Fibroblast of mammary gland (primary cell): ENCODE measurements around the gene PCBP2.

Source experiments
- DNase-seq: peaks from one replicate; pipeline ENCODE4 v3.0.0-alpha.2; 2010; ENCODE audit warnings: low read depth
- H3K4me3 ChIP-seq: 2 replicates; pipeline ENCODE4 v1.5.1; 2011; ENCODE audit warnings: low read depth, mild to moderate bottlenecking, low read length, moderate library complexity; ENCODE audit not compliant: control insufficient read depth
- TF ChIP-seq, protein P1 (sequence below): conservative IDR thresholded peaks from 2 replicates; pipeline ENCODE4 v1.5.1; 2011; ENCODE audit warnings: low read depth, low read length, inconsistent platforms; ENCODE audit not compliant: control insufficient read depth, insufficient read depth

PCBP2 gene

DNA sequence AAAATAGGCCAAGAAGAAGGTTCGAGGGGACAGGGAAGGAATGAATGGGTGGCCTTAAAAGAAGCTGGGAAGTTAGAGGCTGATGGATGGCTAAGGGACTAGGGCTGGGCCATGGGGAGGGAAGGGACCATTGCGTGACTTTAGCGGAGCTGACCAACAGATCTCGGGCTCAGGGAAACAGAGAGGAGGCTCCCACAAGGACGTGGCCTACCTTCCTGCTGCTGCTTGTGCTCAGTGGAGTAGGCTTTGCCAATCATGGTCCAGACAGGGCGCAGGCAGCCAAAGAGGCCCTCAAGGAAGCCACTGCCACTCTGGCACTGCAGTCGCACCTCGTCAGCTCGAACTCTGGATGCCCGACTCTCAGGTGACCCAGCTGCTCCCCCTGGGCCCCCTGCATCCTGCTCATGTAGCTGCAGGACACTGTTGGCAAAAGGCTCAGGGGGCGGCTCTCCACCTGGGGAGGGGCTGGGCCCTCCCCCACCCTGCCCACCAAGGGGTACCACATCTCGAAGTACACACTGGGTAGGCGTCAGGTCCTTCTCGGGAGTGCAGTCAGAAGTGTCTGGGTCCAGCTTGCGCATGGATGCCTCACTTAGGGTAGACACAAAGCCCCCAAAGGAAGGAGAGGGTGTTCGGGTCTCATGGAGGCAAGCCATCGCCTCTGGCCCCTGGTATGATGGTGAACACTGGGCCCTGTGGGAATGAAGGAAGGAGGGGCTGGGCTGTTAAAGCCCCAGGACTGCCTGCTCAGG lies 35.0 kb downstream of the PCBP2 start:
- H3K4me3 ChIP-seq: no peak overlapping the region
- no peak for DNase-seq
- TF ChIP-seq, protein P1, sequence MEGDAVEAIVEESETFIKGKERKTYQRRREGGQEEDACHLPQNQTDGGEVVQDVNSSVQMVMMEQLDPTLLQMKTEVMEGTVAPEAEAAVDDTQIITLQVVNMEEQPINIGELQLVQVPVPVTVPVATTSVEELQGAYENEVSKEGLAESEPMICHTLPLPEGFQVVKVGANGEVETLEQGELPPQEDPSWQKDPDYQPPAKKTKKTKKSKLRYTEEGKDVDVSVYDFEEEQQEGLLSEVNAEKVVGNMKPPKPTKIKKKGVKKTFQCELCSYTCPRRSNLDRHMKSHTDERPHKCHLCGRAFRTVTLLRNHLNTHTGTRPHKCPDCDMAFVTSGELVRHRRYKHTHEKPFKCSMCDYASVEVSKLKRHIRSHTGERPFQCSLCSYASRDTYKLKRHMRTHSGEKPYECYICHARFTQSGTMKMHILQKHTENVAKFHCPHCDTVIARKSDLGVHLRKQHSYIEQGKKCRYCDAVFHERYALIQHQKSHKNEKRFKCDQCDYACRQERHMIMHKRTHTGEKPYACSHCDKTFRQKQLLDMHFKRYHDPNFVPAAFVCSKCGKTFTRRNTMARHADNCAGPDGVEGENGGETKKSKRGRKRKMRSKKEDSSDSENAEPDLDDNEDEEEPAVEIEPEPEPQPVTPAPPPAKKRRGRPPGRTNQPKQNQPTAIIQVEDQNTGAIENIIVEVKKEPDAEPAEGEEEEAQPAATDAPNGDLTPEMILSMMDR: no peak

DNA sequence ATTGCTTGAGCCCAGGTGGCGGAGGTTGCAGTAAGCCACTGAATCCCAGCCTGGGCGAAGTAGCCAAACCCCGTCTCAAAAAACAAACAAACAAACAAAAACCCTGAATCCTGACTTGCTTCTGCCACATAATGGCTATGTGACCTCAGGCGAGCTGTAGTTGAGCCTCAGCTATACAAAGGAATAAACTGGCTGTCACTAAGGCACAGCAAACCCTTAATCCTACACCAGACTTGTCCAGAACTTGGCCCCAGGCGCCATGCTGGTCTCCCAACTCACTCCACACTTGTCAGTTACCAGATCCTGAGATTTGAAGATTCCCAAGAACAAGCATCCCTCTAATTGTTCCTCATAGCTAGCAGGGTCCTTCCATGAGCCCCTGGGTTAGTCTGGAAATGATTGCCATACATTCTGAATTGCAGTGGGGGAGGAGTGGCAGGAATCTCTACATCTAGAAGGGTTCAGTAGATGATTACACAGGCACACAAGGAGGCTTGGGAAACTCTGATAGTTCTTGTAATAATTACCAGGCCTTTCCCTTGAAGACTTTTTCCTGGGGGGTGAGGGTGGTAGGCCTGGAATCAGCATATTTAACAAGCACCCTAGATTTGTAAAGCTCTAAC lies 37.5 kb downstream of the PCBP2 start:
- DNase-seq: no peak
- no peak overlapping the region for H3K4me3 ChIP-seq
- TF ChIP-seq, protein P1: no peak

DNA sequence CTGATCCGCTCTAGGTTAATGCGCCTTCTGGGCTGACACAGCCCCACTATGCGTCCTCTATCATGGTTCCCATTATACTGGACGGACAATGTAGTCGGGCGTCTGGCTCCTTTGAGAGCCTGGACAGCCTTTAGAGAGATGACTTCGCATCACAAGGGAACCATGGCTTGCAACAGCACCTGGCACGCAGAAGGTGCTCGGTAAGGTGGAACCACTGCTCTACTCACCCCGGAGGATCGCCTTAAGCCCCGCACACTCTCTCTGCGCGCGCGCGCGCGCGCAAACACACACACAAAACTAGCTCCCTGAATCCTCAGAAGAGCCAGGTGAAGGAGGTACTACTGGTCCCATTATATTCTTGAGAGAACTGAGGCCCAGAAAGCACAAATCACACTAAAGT lies 40.3 kb downstream of the PCBP2 start:
- DNase-seq: no peak
- TF ChIP-seq, protein P1: no peak
- H3K4me3 ChIP-seq: peak overlapping the region; percentile 54

DNA sequence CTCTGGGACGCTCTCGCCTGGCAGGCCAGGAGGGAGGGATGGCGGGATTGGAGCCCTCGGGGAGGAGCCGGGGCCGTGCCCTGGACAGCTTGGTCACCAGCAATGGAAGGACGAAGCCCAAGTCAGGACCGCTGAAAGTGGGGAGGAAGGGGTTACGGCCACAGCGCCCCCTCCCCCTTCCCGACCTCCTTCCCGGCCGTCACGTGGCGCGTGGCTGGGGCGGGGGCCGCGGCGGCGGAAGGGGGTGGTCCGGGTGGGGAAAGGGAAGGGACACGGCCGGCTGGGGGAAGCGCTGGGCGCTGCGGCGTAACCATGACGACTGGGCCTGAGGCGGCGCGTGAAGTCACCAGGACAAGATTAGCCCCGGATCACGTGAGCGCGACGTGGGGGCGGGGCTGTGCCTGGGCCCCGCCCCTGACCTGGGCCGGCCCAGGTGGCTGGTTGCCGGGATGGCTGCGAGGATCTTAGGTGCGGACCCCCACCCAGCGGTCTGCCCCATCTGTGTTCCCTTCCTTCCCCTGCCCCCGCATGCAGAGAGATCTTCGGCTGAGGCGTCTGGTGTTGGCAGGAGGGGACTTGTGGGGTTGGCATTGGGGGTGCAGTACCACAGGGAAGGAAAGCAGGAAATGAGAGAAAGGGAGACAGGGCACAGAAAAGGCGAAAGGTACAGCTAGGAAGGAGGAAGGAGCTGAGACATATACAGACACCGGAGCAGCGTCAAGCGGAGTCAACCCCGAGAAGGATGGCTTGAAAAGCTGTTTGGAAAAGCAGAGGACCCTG lies 41.1 kb downstream of the PCBP2 start:
- TF ChIP-seq, protein P1: no peak
- H3K4me3 ChIP-seq: peak overlapping the region; percentile 54

DNA sequence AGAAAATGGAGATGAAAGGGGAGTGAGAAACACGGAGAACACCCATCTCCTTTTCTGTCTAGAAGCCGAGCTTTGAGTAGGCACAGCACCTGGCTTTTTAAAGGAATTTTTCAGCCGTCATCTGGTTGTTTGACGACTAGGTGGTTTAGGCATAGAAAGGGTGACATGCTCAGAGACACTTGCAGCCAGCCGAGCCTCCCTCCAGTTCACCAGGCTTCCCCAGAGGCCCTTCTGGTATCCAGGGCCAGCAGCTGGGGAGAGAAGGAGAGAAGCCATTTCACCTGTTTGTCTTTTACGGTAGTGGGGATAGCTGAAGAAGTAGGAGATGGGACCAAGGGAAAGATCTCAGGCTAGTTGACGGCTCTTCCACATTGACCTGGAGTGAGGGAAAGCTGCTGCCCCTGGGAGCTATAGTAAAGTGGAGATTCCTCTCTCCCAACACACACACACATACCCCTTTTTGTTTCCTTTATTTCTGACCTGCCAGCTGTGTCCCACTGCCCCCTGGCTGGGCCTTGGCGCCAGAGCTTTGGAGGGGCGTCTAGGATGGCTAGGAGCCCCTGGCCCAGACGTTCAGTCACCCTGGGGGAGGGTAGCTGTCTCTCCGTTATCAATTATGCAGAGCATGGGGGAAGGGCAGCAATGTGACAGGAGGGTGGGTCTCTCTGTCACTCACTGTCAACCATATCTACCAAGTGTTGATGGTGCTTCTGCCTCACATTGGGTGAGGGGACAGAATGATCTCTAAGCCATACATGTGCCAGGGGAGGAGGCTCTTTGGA lies 41.9 kb downstream of the PCBP2 start:
- peak overlapping the region; percentile 54 for H3K4me3 ChIP-seq
- TF ChIP-seq, protein P1: no peak
- DNase-seq: no peak

More for the DNA sequence above, 41.1 kb downstream of the PCBP2 start:
- peak; percentile 75 for DNase-seq
